ENCODE measurements around the gene PCDHGC4. TPM values are rescaled to one million over a fixed set of nuclear protein-coding genes. Genes with fewer than 3 reads are reported as not detected.

Gene PCDHGC4
- total RNA-seq, 1 experiment from 2014 or later, result 0.10 TPM

GRCh38 chr5:141490271-141490670, 5.4 kb downstream of the PCDHGC4 start:
- DNase-seq (ENCODE audit: low spot score), result no peak

- DNase-seq (ENCODE audit: low spot score), result no peak
Measured at GRCh38 chr5:141490771-141491170, 5.9 kb downstream of the PCDHGC4 start.

- no peak for DNase-seq (ENCODE audit: low spot score)
Measured at GRCh38 chr5:141491323-141492167, 6.7 kb downstream of the PCDHGC4 start.

- no peak for DNase-seq (ENCODE audit: low spot score)
Measured at GRCh38 chr5:141492168-141492885, 7.5 kb downstream of the PCDHGC4 start.

GRCh38 chr5:141493500-141494422, 8.9 kb downstream of the PCDHGC4 start:
- DNase-seq (ENCODE audit: low spot score), result no peak

- DNase-seq (ENCODE audit: low spot score), result no peak
Measured at GRCh38 chr5:141494761-141495452, 10.1 kb downstream of the PCDHGC4 start.

GRCh38 chr5:141495453-141495811, 10.6 kb downstream of the PCDHGC4 start:
- DNase-seq (ENCODE audit: low spot score), result no peak

GRCh38 chr5:141496038-141496437, 11.2 kb downstream of the PCDHGC4 start:
- no peak for DNase-seq (ENCODE audit: low spot score)

GRCh38 chr5:141501761-141502160, 16.9 kb downstream of the PCDHGC4 start:
- no peak for DNase-seq (ENCODE audit: low spot score)

- no peak for DNase-seq (ENCODE audit: low spot score)
Measured at GRCh38 chr5:141503681-141504080, 18.9 kb downstream of the PCDHGC4 start.

- no peak for DNase-seq (ENCODE audit: low spot score)
Measured at GRCh38 chr5:141504216-141504615, 19.4 kb downstream of the PCDHGC4 start.

- no peak for DNase-seq (ENCODE audit: low spot score)
Measured at GRCh38 chr5:141506381-141507155, 21.7 kb downstream of the PCDHGC4 start.

GRCh38 chr5:141507387-141508091, 22.7 kb downstream of the PCDHGC4 start:
- DNase-seq (ENCODE audit: low spot score), result peak; percentile 86

- no peak for DNase-seq (ENCODE audit: low spot score)
Measured at GRCh38 chr5:141508440-141508797, 23.6 kb downstream of the PCDHGC4 start.

- DNase-seq (ENCODE audit: low spot score), result peak; percentile 90
Measured at GRCh38 chr5:141508798-141509611, 24.2 kb downstream of the PCDHGC4 start.

- no peak for DNase-seq (ENCODE audit: low spot score)
Measured at GRCh38 chr5:141510160-141510559, 25.3 kb downstream of the PCDHGC4 start.

- DNase-seq (ENCODE audit: low spot score), result no peak
Measured at GRCh38 chr5:141510850-141511601, 26.2 kb downstream of the PCDHGC4 start.

GRCh38 chr5:141511771-141512325, 27.0 kb downstream of the PCDHGC4 start:
- no peak for DNase-seq (ENCODE audit: low spot score)
